Fibroblast of lung (primary cell): ENCODE results near the gene LKAAEAR1. TPM values are rescaled to one million over a fixed set of nuclear protein-coding genes. Genes with fewer than 3 reads are reported as not detected.

Source experiments
- DNase-seq, 2 donors: peaks; one replicate each; pipeline versions ENCODE4 v3.0.0 to v3.0.0-alpha.2; 2010; ENCODE audit warnings: low read depth in 2 of 2
- H2AFZ ChIP-seq: 2 replicates; pipeline ENCODE4 v1.5.1; 2012; ENCODE audit warnings: low read length, control low read depth, inconsistent platforms
- H3K27ac ChIP-seq: 2 replicates; pipeline ENCODE4 v1.5.1; 2011; ENCODE audit warnings: low read length, control low read depth; ENCODE audit not compliant: insufficient read depth
- H3K27me3 ChIP-seq: 2 replicates; pipeline ENCODE4 v1.5.1; 2011; ENCODE audit warnings: mild to moderate bottlenecking, low read length; ENCODE audit not compliant: control insufficient read depth, insufficient read depth
- H3K36me3 ChIP-seq: 2 replicates; pipeline ENCODE4 v1.5.1; 2011; ENCODE audit warnings: low read length; ENCODE audit not compliant: control insufficient read depth, insufficient read depth
- H3K4me1 ChIP-seq: 2 replicates; pipeline ENCODE4 v1.5.1; 2011; ENCODE audit warnings: low read length; ENCODE audit not compliant: control insufficient read depth, insufficient read depth; ENCODE audit errors: extremely low read depth
- H3K4me2 ChIP-seq: 2 replicates; pipeline ENCODE4 v1.5.1; 2011; ENCODE audit warnings: low read length, control low read depth; ENCODE audit not compliant: insufficient read depth; ENCODE audit errors: extremely low read depth
- H3K4me3 ChIP-seq, 4 experiments: fragments of 200-600 bp in 1 of 4; sonication (generic) in 1 of 4; replicated peaks in 1 of 4; 2 replicates each; pipeline ENCODE4 v1.5.1; 2011 to 2016; ENCODE audit warnings: low read length in 4 of 4, low read depth in 3 of 4, mild to moderate bottlenecking in 3 of 4, control low read depth in 2 of 4, inconsistent platforms in 1 of 4, mixed read lengths in 1 of 4; ENCODE audit not compliant: insufficient read depth in 1 of 4; ENCODE audit errors: control extremely low read depth in 1 of 4
- H3K79me2 ChIP-seq: 2 replicates; pipeline ENCODE4 v1.5.1; 2012; ENCODE audit warnings: mild to moderate bottlenecking, low read length, inconsistent platforms; ENCODE audit not compliant: control insufficient read depth, insufficient read depth
- H3K9ac ChIP-seq: 2 replicates; pipeline ENCODE4 v1.5.1; 2011; ENCODE audit warnings: mild to moderate bottlenecking, low read length, control low read depth; ENCODE audit not compliant: insufficient read depth
- H3K9me3 ChIP-seq: 2 replicates; pipeline ENCODE4 v1.5.1; 2012; ENCODE audit warnings: low read depth, low read length; ENCODE audit not compliant: control insufficient read depth, insufficient read depth
- H4K20me1 ChIP-seq: 2 replicates; pipeline ENCODE4 v1.5.1; 2011; ENCODE audit warnings: low read length; ENCODE audit not compliant: control insufficient read depth, insufficient read depth; ENCODE audit errors: extremely low read depth
- CTCF ChIP-seq, 2 donors: IDR thresholded peaks in 1 of 2; conservative IDR thresholded peaks in 1 of 2; 1 replicate in 1 of 2; 2 replicates in 1 of 2; pipeline ENCODE4 v1.5.1; 2011 to 2012; ENCODE audit warnings: low read length in 2 of 2, control low read depth in 1 of 2, inconsistent platforms in 1 of 2, low read depth in 1 of 2, mild to moderate bottlenecking in 1 of 2
- EZH2 ChIP-seq: IDR thresholded peaks from 2 replicates; pipeline ENCODE4 v1.5.1; 2012; ENCODE audit warnings: low read length, control low read depth, mild to moderate bottlenecking; ENCODE audit errors: missing control alignments
- polyA minus RNA-seq: library from RNA; depleted of rRNA, polyadenylated mRNA; stranded (reverse); fragments of >200 nt; gene quantifications from 2 replicates; pipeline ENCODE4 v1.2.3, GENCODE V29; 2011; ENCODE audit warnings: low replicate concordance
- polyA plus RNA-seq, 2 donors: library from polyadenylated mRNA; depleted of rRNA in 1 of 2; stranded (reverse) in 1 of 2; unstranded in 1 of 2; fragments of >200 nt; gene quantifications; 2 replicates each; pipeline ENCODE4 v1.2.1, GENCODE V29; 2011 to 2012; ENCODE audit warnings: missing spikeins in 1 of 2
- total RNA-seq: library from RNA; depleted of rRNA; stranded (reverse); fragments of >200 nt; gene quantifications from 2 replicates; pipeline ENCODE4 v1.2.1, GENCODE V29; 2014

The LKAAEAR1 gene
- not detected in 2 replicates for total RNA-seq
- not detected in 2 replicates for polyA plus RNA-seq
- polyA plus RNA-seq (2012) = not detected in 2 replicates
- polyA minus RNA-seq = not detected in 2 replicates

- no peaks in the 10 kb centered on the region for H3K79me2 ChIP-seq
- no peaks in the 10 kb centered on the region for H3K36me3 ChIP-seq
- TF ChIP-seq CTCF (conservative IDR thresholded peaks at IDR 0.05 in 1 of 2, IDR thresholded peaks at IDR 0.05 in 1 of 2; ENCODE audit: low read depth in 1 of 2, low read length in 2 of 2) = no peak
- peak; percentile 97 for TF ChIP-seq EZH2
- peak within 1 kb of the TSS; percentile 70 for H3K4me2 ChIP-seq
- H3K9me3 ChIP-seq = no peaks in the 10 kb centered on the region
- no peak within 1 kb of the TSS for H3K27ac ChIP-seq
- peaks cover 5% of the 10 kb centered on the region for H3K4me1 ChIP-seq
- H4K20me1 ChIP-seq = no peaks in the 10 kb centered on the region
- DNase-seq = peak in 1 of 2 donors; percentile 12
- peaks cover 24% of the 10 kb centered on the region for H3K27me3 ChIP-seq
- H2AFZ ChIP-seq = no peak within 1 kb of the TSS
- no peak within 1 kb of the TSS for H3K9ac ChIP-seq
- H3K4me3 ChIP-seq = peak within 1 kb of the TSS in 1 of 4 experiments; percentile 50
Observed at GRCh38 chr20:64083804-64084684, at the start of gene LKAAEAR1. LKAAEAR1 (minus strand) TSS chr20:64084398; CDS start chr20:64084219, 179 bp downstream.

DNA sequence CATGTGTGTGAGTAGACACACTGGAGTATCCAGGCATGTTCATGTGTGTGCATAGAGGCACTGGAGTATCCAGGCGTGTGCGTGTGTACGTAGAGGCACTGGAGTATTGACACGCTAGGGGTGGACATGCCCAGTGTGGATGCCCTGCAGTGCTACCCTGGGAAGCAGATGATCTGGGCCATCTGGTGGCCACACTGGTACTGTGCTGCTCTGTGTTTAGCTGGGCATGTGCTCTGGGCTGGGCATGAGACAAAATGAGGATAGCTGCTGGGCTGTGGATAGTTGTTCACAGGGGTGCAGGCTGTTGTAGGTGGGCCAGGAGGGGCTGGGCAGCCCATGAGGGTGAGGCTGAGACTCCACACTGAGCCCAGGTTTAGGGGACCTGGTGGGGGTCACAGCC is 47.2 kb upstream of the LKAAEAR1 start:
- no peak overlapping the region for H2AFZ ChIP-seq
- DNase-seq = no peak
- no peaks in the 10 kb centered on the region for H4K20me1 ChIP-seq
- H3K9ac ChIP-seq = no peak overlapping the region
- H3K4me1 ChIP-seq = no peaks in the 10 kb centered on the region
- H3K27me3 ChIP-seq = no peaks in the 10 kb centered on the region
- no peak overlapping the region for H3K27ac ChIP-seq
- peak; percentile 4 to 19 for TF ChIP-seq CTCF (conservative IDR thresholded peaks at IDR 0.05 in 1 of 2, IDR thresholded peaks at IDR 0.05 in 1 of 2; ENCODE audit: low read depth in 1 of 2, low read length in 2 of 2)
- no peak for TF ChIP-seq EZH2
- H3K4me2 ChIP-seq = no peak overlapping the region
- H3K9me3 ChIP-seq = no peaks in the 10 kb centered on the region
- H3K36me3 ChIP-seq = no peaks in the 10 kb centered on the region
- no peaks in the 10 kb centered on the region for H3K79me2 ChIP-seq
- H3K4me3 ChIP-seq = no peak overlapping the region

DNA sequence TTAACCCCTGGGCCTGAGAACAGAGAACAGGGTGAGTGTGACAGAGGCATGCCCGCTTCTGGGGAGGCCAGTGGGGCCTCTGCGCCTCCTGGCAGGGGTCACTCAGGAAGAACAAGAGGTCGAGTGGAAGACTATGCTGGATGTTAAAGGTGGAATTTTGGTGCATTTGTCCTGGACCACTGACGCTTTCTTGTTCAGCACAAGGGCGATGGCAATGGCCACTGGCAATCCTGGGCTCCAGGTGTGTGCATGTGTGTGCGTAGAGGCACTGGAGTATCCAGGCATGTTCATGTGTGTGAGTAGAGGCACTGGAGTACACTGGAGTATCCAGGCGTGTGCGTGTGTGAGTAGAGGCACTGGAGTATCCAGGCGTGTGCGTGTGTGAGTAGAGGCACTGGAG is 46.7 kb upstream of the LKAAEAR1 start:
- H3K27me3 ChIP-seq = no peaks in the 10 kb centered on the region
- DNase-seq = no peak
- no peak overlapping the region for H2AFZ ChIP-seq
- no peaks in the 10 kb centered on the region for H4K20me1 ChIP-seq
- no peaks in the 10 kb centered on the region for H3K36me3 ChIP-seq
- TF ChIP-seq CTCF (conservative IDR thresholded peaks at IDR 0.05 in 1 of 2, IDR thresholded peaks at IDR 0.05 in 1 of 2; ENCODE audit: low read depth in 1 of 2, low read length in 2 of 2) (no peak), EZH2 (no peak)
- H3K9me3 ChIP-seq = no peaks in the 10 kb centered on the region
- H3K27ac ChIP-seq = no peak overlapping the region
- no peak overlapping the region for H3K4me3 ChIP-seq
- H3K9ac ChIP-seq = no peak overlapping the region
- no peaks in the 10 kb centered on the region for H3K79me2 ChIP-seq
- H3K4me1 ChIP-seq = no peaks in the 10 kb centered on the region
- H3K4me2 ChIP-seq = no peak overlapping the region
